CD4-positive, alpha-beta T cell (primary cell): ENCODE results near the gene MS4A3. TPM values are rescaled to one million over a fixed set of nuclear protein-coding genes. Genes with fewer than 3 reads are reported as not detected.

Experiments used
- ATAC-seq: fragments of 200-7000 bp; cut with Tn5 transposase; one replicate; pipeline ENCODE4 v1.10.0; 2022; ENCODE audit warnings: mild to moderate bottlenecking; ENCODE audit not compliant: poor library complexity
- CTCF ChIA-PET: fragments of 350-600 bp; sonication (Branson Sonifier 250); formaldehyde crosslinking; loops from one replicate; lab custom pipeline; 2021; ENCODE audit warnings: antibody characterized with exemption, inconsistent platforms; lab: Charles Lee
- POLR2A ChIA-PET: fragments of 350-600 bp; sonication (Branson Sonifier 250); formaldehyde crosslinking; loops from one replicate; lab custom pipeline; 2021; ENCODE audit warnings: antibody characterized with exemption, inconsistent platforms; lab: Charles Lee
- DNase-seq, 14 experiments: peaks; one replicate each; pipeline ENCODE4 v3.0.0-alpha.2; 2013 to 2020; ENCODE audit warnings: mixed read lengths in 2 of 14
- H3K27ac ChIP-seq, 2 donors: one replicate each; pipeline versions ENCODE4 v1.5.1 to v1.7.0; 2013; ENCODE audit warnings: low read length in 2 of 2, low read depth in 1 of 2, mild to moderate bottlenecking in 1 of 2
- H3K27me3 ChIP-seq, 2 experiments: 1 replicate in 1 of 2; 2 replicates in 1 of 2; pipeline versions ENCODE4 v1.6.1 to v1.7.0; 2013; ENCODE audit warnings: low read length in 2 of 2, control low read depth in 1 of 2, mild to moderate bottlenecking in 1 of 2, moderate library complexity in 1 of 2; ENCODE audit not compliant: insufficient read depth in 2 of 2, control insufficient read depth in 1 of 2
- H3K36me3 ChIP-seq: one replicate; pipeline ENCODE4 v1.6.1; 2013; ENCODE audit warnings: low read length, control low read depth; ENCODE audit not compliant: insufficient read depth
- H3K4me1 ChIP-seq: one replicate; pipeline ENCODE4 v1.6.1; 2013; ENCODE audit warnings: low read length, control low read depth; ENCODE audit not compliant: insufficient read depth
- H3K4me3 ChIP-seq: one replicate; pipeline ENCODE4 v1.5.1; 2013; ENCODE audit warnings: mild to moderate bottlenecking, low read length, moderate library complexity
- H3K9me3 ChIP-seq, 2 experiments: 1 replicate in 1 of 2; 2 replicates in 1 of 2; pipeline versions ENCODE4 v1.6.1 to v1.7.0; 2013; ENCODE audit warnings: low read length in 2 of 2, mild to moderate bottlenecking in 2 of 2, control low read depth in 1 of 2, moderate library complexity in 1 of 2; ENCODE audit not compliant: control insufficient read depth in 1 of 2, insufficient read depth in 1 of 2
- H3K27ac Mint-ChIP-seq: one replicate; pipeline ENCODE4 v1.8.0; 2020; ENCODE audit warnings: mixed read lengths
- H3K27me3 Mint-ChIP-seq: one replicate; pipeline ENCODE4 v1.8.0; 2021; ENCODE audit warnings: mixed read lengths
- H3K36me3 Mint-ChIP-seq: one replicate; pipeline ENCODE4 v1.8.0; 2021; ENCODE audit warnings: low read depth, mixed read lengths
- H3K4me1 Mint-ChIP-seq: one replicate; pipeline ENCODE4 v1.8.0; 2021; ENCODE audit warnings: low read depth, mixed read lengths
- H3K4me3 Mint-ChIP-seq: one replicate; pipeline ENCODE4 v1.8.0; 2020; ENCODE audit warnings: mild to moderate bottlenecking, mixed read lengths
- H3K9me3 Mint-ChIP-seq: one replicate; pipeline ENCODE4 v1.8.0; 2020; ENCODE audit warnings: mixed read lengths
- intact Hi-C, 2 experiments: fragments of 100-400 bp; cut with DNase I in 1 of 2; cut with micrococcal nuclease in 1 of 2; formaldehyde crosslinking; loops; one replicate each; pipeline versions ENCODE4 v1.15.1 to v1.9.0; 2023 to 2025; cut with DNase I, micrococcal nuclease
- total RNA-seq, 174 experiments: library from RNA in 2 of 174; stranded (reverse) in 2 of 174; gene quantifications; one replicate each; pipeline ENCODE4 v1.2.3 and lab custom pipeline; 2021 to 2026
- TF ChIP-seq, protein P1 (sequence below): fragments of 200-600 bp; IDR thresholded peaks from one replicate; pipeline ENCODE4 v1.8.0; 2022; ENCODE audit warnings: antibody characterized with exemption, mild to moderate bottlenecking

Gene MS4A3
- total RNA-seq, 2 experiments from 2014 or later: not detected

DNA sequence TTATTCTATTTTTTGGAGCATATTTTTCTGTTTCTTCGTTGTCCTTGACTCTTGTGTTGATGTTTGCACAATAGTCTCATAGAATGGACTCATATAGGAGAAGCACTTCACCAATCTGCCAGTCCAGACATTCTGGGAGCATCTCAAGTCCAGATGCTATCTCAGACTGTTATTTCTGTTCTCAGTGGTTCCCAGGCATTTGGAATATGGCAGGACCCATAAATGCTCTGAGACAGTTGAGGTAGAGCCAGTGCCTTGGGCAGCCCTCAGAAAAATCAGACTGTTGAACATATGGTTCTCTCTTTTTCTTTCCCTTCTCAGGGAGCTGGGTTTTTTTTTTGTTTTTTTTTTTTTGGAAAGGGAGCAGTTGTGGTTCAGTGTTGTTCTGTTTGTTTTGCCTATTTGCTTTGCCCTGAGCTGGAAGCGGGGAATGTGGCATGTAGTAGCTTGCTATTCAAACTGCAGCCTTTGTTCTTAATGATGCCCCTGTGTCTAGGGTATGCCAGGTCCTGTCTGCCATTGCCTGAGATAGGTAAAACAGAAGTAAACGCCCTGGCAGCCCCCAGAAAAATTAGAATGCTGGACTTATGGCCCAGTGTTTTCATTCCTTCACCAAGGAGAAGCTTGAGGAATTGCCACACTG, 28.3 kb downstream of the MS4A3 start:
- Mint-ChIP-seq H3K27ac (no peak overlapping the region), H3K36me3 (no peaks in the 10 kb centered on the region), H3K4me3 (no peak overlapping the region), H3K9me3 (no peaks in the 10 kb centered on the region), H3K27me3 (peaks cover 16% of the 10 kb centered on the region), H3K4me1 (no peaks in the 10 kb centered on the region)
- TF ChIP-seq, protein P1, sequence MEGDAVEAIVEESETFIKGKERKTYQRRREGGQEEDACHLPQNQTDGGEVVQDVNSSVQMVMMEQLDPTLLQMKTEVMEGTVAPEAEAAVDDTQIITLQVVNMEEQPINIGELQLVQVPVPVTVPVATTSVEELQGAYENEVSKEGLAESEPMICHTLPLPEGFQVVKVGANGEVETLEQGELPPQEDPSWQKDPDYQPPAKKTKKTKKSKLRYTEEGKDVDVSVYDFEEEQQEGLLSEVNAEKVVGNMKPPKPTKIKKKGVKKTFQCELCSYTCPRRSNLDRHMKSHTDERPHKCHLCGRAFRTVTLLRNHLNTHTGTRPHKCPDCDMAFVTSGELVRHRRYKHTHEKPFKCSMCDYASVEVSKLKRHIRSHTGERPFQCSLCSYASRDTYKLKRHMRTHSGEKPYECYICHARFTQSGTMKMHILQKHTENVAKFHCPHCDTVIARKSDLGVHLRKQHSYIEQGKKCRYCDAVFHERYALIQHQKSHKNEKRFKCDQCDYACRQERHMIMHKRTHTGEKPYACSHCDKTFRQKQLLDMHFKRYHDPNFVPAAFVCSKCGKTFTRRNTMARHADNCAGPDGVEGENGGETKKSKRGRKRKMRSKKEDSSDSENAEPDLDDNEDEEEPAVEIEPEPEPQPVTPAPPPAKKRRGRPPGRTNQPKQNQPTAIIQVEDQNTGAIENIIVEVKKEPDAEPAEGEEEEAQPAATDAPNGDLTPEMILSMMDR: no peak
- DNase-seq (no peak), ATAC-seq (no peak)
- Histone ChIP-seq H3K27ac (no peak overlapping the region), H3K4me1 (no peaks in the 10 kb centered on the region), H3K36me3 (no peaks in the 10 kb centered on the region), H3K4me3 (no peak overlapping the region), H3K9me3 (no peaks in the 10 kb centered on the region), H3K27me3 (peaks cover 0 to 12% of the 10 kb centered on the region in 2 experiments)
- ChIA-PET POLR2A (no interaction called here), CTCF (no interaction called here)
- intact Hi-C loops: no loop called here

DNA sequence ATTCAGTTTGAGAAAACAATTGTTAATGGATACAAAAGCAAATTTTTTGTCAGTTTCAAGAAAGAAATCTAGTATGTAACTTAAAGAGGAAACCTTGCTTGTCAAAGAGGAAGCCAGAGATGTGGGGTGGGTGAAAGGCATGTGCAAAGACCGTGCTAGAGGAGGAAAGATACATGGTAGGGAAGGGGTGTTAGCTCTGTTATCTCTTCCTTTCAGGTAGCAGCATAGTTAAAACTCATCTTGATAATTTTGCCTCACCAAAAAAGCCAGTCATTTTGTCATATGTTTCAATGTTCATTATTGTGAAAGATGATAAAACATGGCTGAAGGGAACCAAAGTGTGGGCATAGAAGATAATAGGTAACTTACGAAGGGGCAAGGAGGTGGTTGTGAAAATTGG, 29.4 kb downstream of the MS4A3 start:
- Histone ChIP-seq H3K27me3 (peaks cover 0 to 12% of the 10 kb centered on the region in 2 experiments), H3K4me3 (no peak overlapping the region), H3K27ac (no peak overlapping the region), H3K9me3 (no peaks in the 10 kb centered on the region), H3K36me3 (no peaks in the 10 kb centered on the region), H3K4me1 (no peaks in the 10 kb centered on the region)
- ChIA-PET POLR2A (no interaction called here), CTCF (no interaction called here)
- H3K27me3 Mint-ChIP-seq: peaks cover 16% of the 10 kb centered on the region
- ATAC-seq: no peak
- no peaks in the 10 kb centered on the region for H3K9me3 Mint-ChIP-seq
- intact Hi-C loops: no loop called here
- TF ChIP-seq, protein P1: no peak
- no peak overlapping the region for H3K4me3 Mint-ChIP-seq
- H3K36me3 Mint-ChIP-seq: no peaks in the 10 kb centered on the region
- H3K4me1 Mint-ChIP-seq: no peaks in the 10 kb centered on the region
- no peak for DNase-seq
- no peak overlapping the region for H3K27ac Mint-ChIP-seq

DNA sequence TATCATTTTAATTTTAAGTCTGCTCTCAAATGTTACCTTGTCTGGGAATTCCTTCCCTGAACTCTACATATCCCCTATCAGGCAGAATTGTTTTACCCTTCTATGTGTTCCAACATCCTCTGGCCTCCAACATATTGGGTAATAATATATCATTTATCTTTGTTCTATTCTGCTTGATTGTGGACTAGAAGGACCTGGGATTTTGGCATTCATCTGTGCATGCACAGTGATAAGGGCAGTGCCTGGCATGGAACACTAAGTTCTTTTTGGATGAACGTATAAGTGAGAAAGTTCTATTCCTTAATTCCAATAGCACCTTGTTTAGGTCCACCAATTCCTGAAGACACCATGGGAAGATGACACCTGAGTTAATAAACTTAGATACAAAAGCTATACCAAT, 30.8 kb downstream of the MS4A3 start:
- TF ChIP-seq, protein P1: no peak
- ChIA-PET CTCF (no interaction called here), POLR2A (no interaction called here)
- Mint-ChIP-seq H3K9me3 (no peaks in the 10 kb centered on the region), H3K27ac (no peak overlapping the region), H3K36me3 (no peaks in the 10 kb centered on the region), H3K4me1 (no peaks in the 10 kb centered on the region), H3K4me3 (no peak overlapping the region), H3K27me3 (peaks cover 20% of the 10 kb centered on the region)
- Histone ChIP-seq H3K27me3 (peaks cover 0 to 17% of the 10 kb centered on the region in 2 experiments), H3K27ac (no peak overlapping the region), H3K4me1 (no peaks in the 10 kb centered on the region), H3K4me3 (no peak overlapping the region), H3K36me3 (no peaks in the 10 kb centered on the region), H3K9me3 (no peaks in the 10 kb centered on the region)
- DNase-seq (no peak), ATAC-seq (no peak)
- intact Hi-C loops: no loop called here
